Raji (cell line): Measurements from ENCODE around the gene LEMD1.

ENCODE experiments used
- POLR2A ChIP-seq: IDR thresholded peaks from 2 replicates; pipeline ENCODE4 v1.6.1; 2011; ENCODE audit warnings: low read depth, low read length, control low read depth; ENCODE audit not compliant: insufficient read depth

LEMD1 gene, protein sequence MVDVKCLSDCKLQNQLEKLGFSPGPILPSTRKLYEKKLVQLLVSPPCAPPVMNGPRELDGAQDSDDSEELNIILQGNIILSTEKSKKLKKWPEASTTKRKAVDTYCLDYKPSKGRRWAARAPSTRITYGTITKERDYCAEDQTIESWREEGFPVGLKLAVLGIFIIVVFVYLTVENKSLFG

DNA sequence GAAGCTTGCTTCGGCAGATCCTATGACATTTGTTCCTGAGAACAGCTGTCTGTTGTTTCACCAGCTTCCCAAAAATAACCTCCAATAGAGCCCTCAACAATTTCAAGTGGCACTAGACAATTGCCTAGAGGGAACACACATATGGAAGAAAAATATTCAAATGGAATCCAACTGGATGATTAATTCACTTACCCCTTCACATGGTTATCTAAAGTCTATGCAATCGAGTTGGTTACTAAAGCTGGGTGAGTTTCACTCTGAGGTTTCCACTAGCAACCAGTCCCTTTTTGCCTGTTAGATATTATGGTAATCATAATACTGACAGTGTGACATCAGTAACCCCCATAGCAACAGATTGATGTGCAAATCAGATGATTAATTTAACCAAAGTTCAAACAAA lies at the start of gene LEMD1:
Gene LEMD1 (minus strand): TSS at position 259 of the 400 bp plus-strand sequence. CDS start 1,520 bp downstream, outside the sequence.
- TF ChIP-seq POLR2A, result no peak

DNA sequence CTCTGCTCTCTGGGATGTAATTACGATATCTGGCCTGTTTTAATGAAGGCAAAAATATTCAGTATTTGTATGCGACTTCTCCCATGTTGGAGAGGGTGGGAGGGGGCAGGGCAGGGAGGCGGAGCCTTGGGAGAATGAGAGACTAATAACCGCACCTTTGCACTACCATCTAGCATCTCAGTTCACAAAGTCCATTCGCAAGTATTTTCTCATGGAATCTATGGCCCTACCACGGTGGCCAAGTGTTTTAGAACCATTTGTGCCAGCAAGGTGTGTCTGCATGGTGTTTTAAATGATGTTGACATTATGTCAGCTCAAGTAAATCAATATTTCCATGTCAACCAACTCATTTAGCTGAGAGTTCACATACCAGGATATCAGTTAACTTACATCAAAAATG lies 48.3 kb upstream of the LEMD1 start:
- no peak for TF ChIP-seq POLR2A

DNA sequence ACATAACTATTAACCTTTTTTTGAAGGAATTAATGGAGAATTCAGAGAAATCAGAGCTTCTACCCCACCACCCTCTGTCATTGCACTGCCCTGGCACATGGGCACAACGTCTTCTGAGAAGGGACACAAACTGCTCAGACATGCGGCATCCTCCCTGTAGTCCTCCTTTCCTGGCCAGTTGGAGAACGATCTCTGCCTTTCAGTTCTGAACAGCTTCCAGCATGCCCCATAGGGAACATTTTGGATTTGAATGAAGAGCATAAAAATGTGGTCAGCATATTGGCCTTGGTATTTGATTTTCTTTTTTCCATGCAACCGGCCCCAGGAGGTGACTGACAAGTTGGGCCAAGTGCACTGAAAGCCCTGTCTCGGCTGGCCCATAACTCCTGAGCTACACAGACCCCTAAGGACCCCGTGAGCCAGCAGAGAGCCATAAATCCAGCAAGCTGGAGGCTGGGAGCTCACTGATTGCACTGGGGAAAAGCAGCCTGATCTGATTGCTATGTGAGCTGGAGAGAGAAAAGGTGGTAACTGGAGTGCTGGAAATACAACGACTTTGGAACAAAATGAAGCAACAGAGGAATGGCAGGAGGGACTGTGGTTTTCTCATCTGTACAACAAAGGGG lies 44.9 kb upstream of the LEMD1 start:
- no peak for TF ChIP-seq POLR2A

DNA sequence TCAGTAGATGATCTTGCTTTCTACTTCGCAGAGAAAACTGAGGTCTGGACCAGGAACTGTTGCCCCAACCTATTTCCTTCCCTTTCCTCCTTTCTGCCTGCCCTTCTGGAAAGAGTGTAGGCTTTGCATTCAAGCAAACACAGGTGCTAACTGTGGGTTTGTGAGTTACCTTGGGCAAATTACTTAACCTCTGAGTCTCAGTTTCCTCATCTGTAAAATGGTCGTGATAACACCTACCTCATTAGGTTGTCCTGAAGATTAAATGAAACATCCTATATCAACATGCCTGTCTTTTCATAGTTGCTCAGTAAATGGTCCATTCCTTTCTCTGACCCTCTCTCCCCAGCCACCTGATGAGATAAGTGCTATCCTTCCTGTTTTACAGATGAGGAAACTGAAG lies 43.5 kb upstream of the LEMD1 start:
- no peak for TF ChIP-seq POLR2A

DNA sequence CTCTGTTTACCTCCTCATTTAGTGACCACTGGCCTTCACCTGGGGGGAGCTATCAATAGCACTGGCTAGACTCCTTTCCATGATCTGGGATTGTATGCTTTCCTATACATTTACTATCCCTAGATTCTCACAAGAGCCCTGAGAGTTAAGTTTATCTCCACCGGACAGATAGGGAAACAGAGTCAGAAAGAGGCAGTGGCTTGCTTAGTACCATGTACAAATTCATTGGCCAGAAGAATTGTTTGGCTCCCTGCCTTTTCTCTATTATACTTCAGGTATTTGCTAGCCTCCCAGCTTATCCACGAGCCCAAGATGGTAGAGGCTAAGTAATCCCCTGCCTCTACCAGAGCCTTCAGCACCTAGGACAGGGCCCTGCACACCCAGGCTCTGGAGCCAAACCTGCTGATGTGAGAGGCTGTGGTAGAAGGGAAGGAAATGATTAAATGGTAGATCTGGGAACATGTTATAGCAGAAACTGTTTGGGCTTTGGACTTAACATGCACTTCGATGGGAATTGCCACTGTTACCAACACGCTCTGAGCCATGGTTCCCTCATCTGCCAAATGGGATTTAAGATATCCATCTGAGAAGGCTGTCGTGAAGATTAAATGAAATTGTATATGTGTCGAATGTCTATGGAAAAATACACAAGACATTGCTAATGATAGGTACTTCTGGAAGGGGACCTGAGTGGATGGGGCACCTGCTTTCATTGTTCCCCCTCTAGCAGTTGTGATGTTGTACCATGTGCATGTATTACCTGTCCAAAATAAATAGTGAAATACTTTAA lies 37.1 kb upstream of the LEMD1 start:
- TF ChIP-seq POLR2A, result no peak

DNA sequence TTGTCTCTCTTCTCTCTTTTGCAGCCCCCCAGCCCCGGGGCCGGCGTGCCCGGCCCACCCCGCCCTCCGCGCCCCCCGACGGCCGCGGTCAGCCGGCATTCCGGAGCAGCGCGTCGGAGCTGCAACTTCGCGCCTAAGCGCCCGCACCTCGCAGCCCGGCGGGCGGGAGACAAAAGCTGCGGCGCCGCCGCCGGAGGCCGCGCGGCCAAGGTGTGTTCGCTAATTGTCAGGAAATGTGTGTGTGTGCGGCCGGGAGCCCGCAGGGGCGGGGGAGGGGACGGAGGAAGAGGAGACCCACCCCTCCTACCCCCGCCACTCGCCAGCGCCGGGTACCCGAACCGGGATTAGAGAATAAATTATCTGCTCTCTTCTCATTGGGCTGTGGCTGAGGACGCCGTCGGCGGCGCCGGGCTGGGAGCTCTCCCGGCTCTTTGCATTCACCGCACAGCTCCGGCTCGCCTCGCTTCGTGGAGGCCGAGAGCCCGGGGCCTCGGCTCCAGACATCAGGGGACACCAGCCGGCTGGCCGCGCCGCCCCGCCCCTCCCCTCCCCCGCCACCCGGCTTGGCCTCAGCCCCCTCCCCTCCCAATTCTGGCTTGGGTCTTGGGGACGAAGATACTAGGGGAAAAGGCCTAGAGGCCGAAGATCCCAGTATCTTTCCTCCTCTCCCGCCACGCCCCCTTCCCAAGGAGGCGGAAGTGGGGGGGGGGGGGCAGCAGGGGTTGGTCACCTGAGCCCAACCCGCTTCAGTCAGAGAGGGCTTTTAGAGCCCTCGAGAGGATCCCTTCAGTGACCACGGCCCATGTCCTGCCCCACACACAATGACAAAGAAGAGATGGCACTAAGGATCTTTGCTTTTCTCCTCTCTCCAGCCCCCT lies 35.3 kb upstream of the LEMD1 start:
- TF ChIP-seq POLR2A, result no peak

DNA sequence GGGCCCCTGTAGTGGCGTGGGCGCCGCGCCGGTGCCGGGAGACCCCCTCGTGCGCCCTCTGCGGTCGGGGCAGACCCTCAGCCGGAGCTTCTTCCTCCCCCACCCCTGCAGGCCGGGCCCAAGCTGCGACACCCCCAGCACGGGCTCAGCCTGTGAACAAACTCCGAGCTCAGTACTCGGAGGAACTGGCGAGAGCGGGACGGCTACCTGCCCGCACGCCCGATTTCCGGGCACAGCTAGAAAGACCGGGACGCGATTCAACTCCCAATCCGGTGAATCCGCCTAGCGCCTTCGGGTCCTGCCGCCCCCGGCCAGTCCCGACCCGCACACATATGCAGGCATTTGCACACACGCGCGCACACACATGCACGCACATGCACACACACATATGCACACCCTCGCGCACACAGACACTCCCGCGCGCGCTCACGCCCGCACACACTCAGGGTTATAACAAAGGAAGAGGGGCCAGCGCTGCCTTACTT lies 34.6 kb upstream of the LEMD1 start:
- TF ChIP-seq POLR2A, result no peak

DNA sequence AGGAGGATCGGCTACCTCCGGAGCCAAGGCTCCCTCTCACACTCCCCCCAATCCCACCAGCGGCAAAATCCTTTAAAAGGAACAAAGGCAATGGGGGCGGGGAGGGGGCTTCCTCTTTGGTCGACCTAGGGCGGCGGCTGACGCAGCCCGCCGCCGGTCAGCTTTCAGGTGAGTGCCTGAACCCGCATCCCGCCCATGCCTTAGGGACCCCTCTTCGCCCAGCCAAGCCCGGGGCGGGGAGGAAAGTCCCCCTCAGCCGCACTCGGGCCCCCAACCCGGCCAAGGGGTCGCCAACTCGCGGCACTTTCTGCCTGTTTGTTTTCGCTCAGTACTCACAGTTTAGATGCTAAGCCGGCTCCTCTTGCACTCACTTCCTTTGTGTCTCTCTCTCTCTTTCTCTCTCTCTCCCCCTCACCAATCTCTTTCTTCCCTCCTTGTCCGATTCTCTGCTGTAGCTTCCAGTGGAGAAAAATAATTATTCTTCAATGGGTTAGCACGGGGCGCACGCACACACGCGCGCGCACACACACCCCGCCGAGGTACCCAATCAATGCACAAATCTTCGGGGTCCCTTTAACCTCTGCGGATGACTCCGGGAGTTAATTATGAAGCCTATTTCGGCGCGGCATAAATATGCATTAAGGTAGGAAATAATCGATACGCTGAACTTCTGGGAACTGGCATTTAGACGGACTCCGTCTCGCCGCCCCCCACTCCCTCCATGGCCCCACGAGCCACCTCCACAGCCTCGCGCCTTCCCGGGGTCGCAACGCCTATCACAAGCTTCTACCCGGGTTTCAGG lies 33.9 kb upstream of the LEMD1 start, which contains the start of gene BLACAT1:
Gene BLACAT1 (minus strand): TSS at position 465 of the 802 bp plus-strand sequence.
- no peak for TF ChIP-seq POLR2A

DNA sequence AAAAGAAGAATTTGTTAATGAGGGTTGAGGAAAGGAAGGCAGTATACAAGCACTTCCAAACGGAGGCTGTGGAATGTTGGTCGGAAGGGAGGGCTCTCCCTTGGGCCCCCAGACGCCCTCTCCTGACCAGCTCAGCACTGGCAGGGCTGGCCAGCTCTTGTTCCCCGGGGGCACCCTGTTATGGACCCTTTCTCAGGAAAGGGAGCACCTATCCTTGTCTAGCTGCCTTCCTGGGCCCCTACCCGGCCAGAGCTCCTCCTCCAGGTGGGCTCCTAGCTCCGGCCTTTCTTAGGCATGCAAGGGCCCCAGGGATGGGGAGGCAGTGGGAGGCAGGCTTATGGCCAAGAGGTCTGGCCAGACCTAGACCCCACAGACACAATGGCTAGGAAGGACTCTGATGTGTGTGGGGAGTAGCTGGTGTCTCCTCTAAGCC lies 33.1 kb upstream of the LEMD1 start:
- no peak for TF ChIP-seq POLR2A

DNA sequence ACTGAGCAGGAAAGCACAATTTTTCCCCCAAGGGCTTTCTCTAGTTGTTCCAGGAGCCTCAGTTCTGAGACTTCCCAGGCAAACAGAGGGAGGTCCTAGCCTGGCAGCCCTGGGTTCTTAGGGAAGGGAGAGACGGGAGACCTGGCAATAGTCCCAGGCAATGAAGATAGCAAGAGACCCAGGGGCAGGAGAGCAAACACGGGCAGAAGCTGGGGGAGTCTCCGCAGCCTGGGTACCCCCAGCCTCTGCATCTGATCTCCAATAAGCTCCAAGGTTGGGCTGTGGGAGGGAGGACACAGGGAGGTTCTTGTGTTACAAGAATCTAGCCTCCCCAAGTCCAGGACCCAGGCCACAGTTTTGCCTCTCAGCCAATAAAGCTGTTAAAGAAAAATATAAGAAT lies 31.6 kb upstream of the LEMD1 start:
- TF ChIP-seq POLR2A, result no peak

DNA sequence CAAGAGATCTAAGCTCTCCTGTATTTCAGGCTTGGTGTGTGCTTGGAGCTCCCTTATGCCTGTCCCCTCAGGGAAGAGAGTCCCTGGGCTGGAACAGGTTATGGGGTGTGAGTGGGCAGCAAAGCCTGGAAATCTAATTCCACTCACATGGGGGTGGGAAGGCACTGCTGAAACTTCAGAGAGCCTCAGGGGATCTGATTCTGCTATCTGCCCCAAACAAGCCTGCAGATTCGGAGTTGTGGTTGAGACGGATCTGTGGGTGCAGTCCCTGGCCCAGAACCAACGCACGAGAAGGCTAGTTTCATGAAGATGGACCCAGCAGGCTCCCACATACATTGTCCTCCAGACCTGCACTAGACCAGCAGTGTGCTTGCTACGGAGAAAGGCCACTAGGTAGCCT lies 31.1 kb upstream of the LEMD1 start:
- TF ChIP-seq POLR2A, result no peak

DNA sequence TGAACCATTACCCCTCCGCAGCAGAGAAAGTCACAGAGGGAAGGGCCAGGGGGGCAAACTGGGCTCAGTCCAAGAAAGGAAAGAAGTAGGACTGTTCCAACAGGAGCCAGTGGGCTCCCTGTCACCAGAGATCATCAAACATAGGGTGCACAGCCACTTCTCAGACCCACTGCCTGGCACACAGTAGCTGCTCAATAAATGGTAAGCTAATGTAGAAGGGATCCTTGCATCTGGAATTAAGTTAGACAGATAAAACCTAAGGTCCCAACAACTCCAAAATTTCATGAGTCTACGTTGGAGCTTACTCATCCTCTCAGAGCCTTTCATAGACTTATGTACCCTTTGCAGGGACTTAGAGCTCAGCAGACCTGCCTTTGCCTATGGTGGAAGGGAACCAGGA lies 30.5 kb upstream of the LEMD1 start:
- no peak for TF ChIP-seq POLR2A

DNA sequence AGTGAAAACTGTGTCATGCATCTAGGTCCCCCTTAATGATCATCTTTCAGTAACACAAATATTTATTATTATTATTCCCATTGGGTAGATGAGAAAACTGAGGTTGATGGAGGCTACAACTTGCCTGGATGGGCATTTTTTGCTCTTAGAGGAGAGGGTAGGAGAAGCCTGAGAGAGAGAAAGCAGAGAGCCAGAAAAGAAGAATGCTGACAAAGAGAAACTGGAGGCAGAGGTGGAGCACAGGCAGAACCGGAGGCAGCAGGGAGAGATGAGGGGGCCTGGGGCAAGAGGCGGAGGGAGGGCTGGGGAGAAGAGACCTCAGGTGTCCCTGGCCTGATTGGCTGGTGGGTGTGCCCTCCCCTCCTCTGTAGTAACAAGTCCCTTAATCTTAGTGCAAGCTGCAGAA lies 29.9 kb upstream of the LEMD1 start:
- no peak for TF ChIP-seq POLR2A

DNA sequence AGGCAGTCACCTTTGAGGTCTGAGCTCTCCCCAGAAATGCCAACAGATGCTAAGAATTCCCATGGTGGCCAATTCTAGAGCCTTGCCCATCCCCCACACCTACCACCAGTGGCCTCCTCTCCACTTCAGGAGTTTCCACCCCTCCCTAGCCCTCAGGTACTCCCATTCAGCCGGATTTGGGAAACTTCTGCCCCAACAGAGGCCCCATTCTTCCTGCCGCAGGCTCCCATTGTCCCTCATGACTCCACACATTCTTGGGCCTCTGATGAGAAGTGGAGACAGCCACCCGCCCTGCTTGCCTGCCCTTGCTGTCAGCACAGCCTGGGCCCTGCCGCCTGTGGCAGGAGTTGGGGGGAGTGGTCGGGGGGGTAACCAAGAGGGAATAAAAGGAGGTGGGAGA lies 29.3 kb upstream of the LEMD1 start:
- no peak for TF ChIP-seq POLR2A
